ENCODE measurements around the gene MFF.
A peak's percentile ranks its signal among the peaks of the same experiment; 100 is the strongest.
"Not testable (repeated sequence)": the region's sequence is repeated elsewhere in the genome, so short reads cannot be mapped to it uniquely, and the experiment has no call there.

The MFF gene

GRCh38 chr2:227335713-227336112 is 10.7 kb downstream of the MFF start:
- no peak for DNase-seq (ENCODE audit: low read depth)

GRCh38 chr2:227337442-227337841 is 12.4 kb downstream of the MFF start:
- no peak for DNase-seq (ENCODE audit: low read depth)

GRCh38 chr2:227339098-227339599 is 14.1 kb downstream of the MFF start:
- DNase-seq (ENCODE audit: low read depth): no peak

- DNase-seq (ENCODE audit: low read depth): no peak
Observed at GRCh38 chr2:227340106-227340505, 15.1 kb downstream of the MFF start.

GRCh38 chr2:227341553-227341952 is 16.5 kb downstream of the MFF start:
- no peak for DNase-seq (ENCODE audit: low read depth)

- DNase-seq (ENCODE audit: low read depth): no peak
Observed at GRCh38 chr2:227344231-227344630, 19.2 kb downstream of the MFF start.

GRCh38 chr2:227347117-227347516 is 22.1 kb downstream of the MFF start:
- DNase-seq (ENCODE audit: low read depth): no peak

GRCh38 chr2:227348324-227348723 is 23.3 kb downstream of the MFF start:
- no peak for DNase-seq (ENCODE audit: low read depth)

GRCh38 chr2:227349989-227350612 is 25.1 kb downstream of the MFF start:
- no peak for DNase-seq (ENCODE audit: low read depth)

- no peak for DNase-seq (ENCODE audit: low read depth)
Observed at GRCh38 chr2:227351639-227352038, 26.6 kb downstream of the MFF start.

GRCh38 chr2:227360351-227360750 is 35.3 kb downstream of the MFF start:
- DNase-seq (ENCODE audit: low read depth): no peak

GRCh38 chr2:227363756-227364155 is 38.7 kb downstream of the MFF start:
- no peak for DNase-seq (ENCODE audit: low read depth)

GRCh38 chr2:227364585-227365263 is 39.7 kb downstream of the MFF start:
- DNase-seq (ENCODE audit: low read depth): not testable (repeated sequence)

GRCh38 chr2:227365833-227366232 is 40.8 kb downstream of the MFF start:
- no peak for DNase-seq (ENCODE audit: low read depth)

GRCh38 chr2:227366769-227367426 is 41.8 kb downstream of the MFF start:
- peak; percentile 51 for DNase-seq (ENCODE audit: low read depth)

GRCh38 chr2:227367427-227367795 is 42.4 kb downstream of the MFF start:
- no peak for DNase-seq (ENCODE audit: low read depth)

GRCh38 chr2:227368574-227368973 is 43.5 kb downstream of the MFF start:
- DNase-seq (ENCODE audit: low read depth): no peak

- DNase-seq (ENCODE audit: low read depth): no peak
Observed at GRCh38 chr2:227370092-227370491, 45.0 kb downstream of the MFF start.

GRCh38 chr2:227370791-227371312 is 45.8 kb downstream of the MFF start:
- DNase-seq (ENCODE audit: low read depth): peak; percentile 87

- no peak for DNase-seq (ENCODE audit: low read depth)
Observed at GRCh38 chr2:227373389-227373788, 48.3 kb downstream of the MFF start.

- peak; percentile 27 for DNase-seq (ENCODE audit: low read depth)
Observed at GRCh38 chr2:227374158-227374557, 49.1 kb downstream of the MFF start.

- no peak for DNase-seq (ENCODE audit: low read depth)
Observed at GRCh38 chr2:227376656-227377396, 51.8 kb downstream of the MFF start.

All from non-pigmented ciliary epithelial cell (primary cell).